Fibroblast of the conjunctiva (primary cell): ENCODE measurements around the gene NOXA1.

Source experiments
- DNase-seq: peaks from one replicate; pipeline ENCODE4 v3.0.0-alpha.2; 2010; ENCODE audit warnings: low read depth

Gene NOXA1

DNA sequence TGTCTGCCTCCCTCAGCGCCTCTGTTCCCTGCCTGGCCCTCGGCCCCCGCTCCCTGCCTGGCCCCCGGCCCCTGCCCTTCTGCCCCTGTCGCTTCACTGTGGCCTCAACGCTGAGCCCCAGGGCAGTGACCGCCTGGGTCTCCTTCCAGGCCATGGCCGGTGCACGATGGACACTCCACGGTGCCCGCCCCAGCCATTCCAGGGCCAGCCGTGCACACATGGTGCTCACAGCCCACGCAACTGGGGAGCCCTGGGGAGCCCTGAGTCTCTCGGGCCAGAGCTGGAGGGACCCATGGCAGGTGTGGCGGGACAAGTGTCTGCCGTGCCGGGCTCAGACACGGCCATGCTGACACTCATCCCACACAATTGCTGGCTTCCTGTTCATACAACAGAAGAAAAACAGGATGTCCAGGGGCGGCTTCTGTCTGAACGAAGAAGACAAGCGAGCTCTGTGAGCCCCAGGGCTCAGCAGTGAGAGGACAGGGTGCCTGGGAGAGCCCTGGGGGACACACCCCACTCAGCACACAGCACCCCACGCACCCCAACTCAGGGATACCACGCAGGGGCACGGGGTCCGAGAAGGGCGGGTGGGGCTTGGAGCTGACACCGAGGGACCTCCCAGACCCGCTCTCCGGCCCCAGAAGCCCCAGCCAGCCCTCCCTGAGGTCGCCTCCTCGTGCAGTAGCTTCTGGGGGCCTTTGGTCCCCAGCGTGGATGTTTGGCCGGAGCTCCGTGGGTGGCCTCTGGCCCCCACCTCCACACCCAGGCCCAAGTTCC lies 35.9 kb upstream of the NOXA1 start:
- DNase-seq, result no peak

DNA sequence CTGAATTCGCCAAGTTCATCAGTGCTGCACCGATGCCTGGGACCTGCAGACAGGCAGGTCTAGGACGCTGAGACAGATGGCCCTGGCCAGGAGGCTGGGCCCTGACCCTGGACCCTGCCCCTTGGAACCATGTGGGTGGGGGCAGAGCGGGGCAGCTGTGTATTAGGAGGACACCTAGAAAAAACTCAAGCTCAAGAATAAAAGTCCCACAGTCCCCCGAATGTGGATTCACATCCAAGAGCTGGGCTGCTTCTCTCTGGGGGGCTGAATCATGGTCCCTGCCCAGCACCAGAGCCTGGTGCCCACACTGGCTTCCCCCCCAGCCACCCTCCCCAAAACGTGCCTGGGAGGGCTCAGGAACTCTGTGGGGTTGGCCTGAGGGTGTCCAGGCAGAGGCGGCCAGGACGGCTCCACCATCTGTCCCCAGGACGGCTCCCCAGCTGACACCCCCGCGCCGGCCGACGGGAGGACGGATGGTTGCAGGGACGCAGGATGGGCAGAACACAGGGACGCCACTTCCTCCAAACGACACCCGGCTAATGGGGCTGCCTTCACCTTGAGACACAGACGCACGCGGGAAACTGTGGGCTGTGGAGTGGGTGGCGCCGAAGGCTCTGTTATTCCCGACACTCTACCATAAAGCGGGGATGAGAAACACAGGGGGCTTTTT lies 35.2 kb upstream of the NOXA1 start:
- no peak for DNase-seq

DNA sequence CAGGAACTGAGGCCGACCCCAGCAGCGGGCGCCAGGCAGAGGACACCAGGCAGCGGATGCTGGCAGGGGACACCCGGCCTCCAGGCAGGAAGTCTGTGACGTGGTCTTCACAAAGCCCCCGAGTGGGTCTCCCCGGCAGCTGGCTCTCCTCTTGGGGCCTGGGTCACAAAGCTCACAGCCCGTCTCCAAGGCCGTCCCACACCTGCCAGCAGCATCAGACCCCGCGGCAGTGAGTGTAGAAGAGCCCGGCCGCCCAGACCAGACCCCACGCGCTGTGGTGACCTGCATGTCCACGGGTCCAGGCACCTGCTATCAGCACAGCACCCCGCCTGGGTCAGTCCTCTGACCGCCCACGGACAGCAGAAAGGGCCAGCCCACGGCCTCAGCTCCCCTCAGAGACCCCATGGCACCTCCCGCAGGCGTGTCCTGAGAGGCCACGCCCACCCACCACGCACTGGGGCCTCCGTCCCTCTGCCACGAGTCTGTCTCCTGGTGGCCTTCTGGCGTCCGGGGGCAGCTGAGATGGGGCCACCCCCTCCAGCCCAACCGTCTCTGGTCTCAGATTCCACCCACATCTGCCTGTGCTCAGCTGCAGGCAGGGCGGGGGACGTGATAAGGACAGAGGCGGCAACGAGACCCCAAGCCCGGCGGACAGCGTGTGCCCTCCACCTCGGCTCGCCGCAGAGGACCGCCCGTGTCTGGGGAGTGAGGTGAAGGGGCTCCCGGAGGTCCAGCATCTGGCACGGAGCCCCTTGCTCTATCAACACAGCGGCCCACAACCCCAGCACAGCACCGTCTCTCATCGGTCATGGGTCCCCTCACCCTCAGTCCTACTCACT lies 34.4 kb upstream of the NOXA1 start:
- DNase-seq, result no peak

DNA sequence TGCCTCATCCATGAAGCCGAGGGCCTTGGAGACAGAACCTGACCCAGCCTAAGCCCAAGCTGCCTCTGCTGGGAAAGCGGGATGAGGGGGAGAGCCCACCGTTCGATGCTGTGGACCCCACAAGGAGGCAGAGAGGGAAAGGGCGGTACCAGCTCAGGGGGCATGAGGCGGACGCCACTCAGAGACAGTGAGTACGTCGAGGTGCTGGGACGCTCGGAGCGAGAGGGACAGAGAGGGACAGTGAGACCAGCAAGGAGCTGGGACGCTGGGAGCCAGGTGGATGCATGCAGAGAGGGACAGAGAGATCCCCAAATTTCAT lies 33.8 kb upstream of the NOXA1 start:
- no peak for DNase-seq

DNA sequence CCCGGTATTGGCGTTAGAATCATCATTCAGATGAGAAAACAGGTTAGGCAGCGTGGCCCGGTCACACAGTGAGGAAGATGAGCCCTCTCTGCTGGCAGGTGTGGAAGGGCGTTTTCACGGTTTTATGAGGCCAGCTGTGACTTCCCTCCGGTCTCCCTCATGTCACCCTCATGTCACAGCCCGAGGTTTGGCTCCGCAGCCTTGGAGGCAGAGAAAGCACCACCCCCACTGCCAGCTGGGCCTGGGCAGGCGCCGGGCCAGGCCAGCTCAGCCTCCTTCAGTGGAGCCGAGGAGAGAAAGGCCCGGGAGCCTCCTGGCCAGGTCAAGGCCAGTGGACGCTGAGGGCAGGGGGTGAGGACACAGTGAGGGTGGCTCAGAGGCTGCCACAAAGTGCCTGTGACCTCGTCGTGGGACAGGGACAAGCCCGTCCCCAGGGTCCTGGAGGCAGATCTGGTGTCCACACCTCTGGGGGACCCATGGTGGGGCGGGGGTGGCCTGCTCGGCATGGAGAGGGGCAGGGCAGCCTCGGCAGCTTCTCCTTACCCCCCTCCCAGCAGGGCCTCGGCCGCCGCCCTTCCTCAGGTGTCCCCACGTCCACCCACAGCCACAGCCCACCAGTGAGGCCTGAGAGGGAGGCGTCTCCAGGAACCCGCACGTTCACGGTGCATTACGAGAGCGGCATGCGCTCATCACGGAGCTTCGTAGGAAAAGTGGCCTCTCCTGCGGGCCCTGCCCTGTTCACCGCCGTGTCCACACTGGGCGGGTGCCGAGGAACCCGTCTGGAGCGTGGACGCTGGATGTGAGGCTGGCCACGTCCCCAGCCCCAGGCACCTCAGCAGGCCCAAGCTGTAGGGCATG lies 32.4 kb upstream of the NOXA1 start:
- no peak for DNase-seq

DNA sequence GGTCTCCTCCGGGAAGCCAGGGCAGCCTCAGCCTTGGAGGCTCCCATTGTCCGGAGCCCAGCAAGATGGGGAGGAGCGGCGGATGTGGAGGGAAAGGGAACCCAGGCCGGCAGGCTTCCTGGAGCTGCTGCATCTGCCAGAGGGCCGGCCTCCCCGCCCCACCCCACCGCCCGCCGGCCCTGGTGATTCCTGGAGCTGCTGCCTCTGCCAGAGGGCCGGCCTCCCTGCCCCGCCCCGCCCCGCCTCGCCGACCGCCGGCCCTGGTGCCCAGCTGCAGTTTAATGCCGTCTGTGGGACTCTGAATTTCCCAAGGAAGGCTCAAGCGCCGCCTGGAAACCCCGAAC lies 31.8 kb upstream of the NOXA1 start:
- DNase-seq, result no peak

DNA sequence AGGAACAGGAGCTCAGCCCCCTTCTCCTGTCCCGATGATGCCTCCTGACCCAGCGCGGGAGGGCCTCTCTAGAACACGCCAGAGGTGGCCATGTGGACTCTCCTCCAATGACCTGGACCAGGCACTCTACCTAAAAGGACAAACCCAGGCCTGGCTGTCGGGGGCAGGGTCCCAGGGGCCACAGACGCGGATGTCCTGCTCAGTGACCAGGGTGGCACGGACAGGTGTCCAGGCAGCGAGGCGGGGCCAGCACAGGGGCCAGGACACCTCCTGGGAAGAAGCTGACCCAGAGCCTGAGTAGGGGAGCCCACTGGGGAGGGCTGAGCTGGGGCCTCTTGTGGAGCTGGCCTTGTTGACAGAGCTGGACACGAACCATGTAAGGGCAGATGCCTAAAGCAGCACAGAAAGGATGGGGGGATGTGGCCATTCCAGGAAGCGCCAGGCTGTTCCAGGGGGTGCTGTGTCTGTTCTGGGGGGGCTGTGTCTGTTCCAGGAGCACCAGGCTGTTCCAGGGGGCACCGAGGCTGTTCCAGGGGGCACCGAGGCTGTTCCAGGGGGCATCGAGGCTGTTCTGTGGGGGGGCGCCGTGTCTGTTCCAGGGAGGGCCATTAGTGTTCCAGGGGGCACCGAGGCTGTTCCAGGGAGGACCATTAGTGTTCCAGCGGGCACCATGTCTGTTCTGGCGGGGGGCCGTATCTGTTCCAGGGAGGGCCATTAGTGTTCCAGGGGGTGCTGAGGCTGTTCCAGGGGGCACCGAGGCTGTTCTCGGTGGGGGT lies 30.8 kb upstream of the NOXA1 start:
- DNase-seq, result no peak

DNA sequence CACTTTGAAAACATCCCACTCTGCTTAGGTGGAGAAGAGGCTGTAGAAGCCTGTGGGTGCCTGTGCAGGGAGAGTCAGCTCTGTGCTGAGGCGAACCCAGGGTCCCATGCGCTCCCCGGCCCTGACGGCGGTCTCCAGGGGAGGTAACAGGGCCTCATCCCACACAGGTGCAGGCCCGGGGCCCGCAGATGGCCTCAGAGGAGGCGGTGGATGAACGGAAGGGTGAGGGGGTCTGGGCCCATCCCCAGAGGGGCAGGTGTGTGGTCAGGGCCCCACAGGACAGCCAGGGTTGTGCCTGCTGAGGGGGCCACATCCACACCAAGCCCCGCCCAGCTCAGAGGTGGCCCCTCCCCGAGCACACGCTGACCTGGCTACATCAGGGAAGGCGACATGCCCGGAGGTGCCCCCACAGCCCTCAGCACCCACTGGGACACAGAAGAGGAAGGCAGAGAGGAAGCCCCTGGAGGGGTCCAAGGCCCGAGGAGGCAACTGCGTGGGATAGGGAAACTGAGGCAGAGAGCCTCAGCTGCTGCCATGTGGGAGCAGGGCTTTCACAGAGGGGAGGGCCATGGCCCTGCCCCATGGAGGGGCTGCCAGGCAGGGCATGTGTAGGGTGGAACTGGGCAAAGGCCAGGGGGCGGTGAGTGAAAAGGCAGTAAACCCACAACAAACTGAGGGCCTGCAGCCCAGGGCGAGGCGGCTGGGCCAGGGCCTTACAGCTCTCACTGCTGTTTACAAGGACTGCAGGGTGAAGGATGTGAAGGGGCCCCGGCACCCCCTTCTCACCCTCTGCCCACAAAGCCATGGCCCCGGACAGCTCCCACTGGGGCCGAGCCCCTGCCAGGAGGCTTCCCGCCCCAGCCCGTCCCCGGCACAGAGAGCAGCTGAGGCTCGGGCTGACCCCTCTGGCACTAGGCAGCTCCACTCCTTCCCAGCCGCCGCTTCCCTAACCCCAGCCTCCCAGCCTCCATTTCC lies 29.7 kb upstream of the NOXA1 start:
- DNase-seq, result no peak

DNA sequence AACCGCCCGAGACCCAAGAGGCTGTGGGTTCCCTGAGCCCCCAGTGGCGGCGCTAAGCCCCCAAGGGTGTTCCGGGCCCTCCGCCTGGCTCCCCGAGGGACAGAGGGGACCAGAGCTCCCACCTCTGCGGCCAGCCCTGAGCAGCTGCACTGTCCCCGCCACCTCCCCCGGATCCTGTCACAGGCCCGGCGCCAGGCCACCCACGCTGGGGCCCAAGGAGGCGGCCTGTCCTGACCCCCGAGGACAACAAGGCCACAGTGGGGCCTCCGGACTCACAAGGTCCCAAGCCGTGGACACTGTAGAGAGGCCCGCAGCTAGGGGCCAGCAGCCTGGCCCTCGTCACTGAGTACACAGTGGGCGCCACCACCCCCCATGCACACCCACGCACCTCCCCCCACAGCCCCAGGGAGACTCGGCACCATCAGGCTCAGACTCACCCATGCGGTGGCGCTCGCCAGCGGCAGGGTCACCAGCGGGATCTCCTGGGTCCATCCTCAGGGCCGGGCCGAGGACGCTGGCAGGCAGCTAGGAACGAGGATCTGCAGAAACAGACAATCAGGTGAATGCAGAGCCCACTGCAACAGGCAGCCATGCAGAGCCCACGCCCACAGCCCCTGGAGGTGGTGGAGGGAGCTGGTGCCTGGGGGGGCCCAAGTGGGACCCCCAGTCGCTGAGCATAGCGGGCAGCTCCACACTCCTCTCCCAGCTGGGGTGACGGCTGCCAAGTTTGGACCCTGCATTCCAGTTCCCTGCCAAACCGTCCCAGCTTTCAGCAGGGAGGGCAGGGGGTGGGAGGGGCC lies 28.1 kb upstream of the NOXA1 start:
- DNase-seq, result no peak

DNA sequence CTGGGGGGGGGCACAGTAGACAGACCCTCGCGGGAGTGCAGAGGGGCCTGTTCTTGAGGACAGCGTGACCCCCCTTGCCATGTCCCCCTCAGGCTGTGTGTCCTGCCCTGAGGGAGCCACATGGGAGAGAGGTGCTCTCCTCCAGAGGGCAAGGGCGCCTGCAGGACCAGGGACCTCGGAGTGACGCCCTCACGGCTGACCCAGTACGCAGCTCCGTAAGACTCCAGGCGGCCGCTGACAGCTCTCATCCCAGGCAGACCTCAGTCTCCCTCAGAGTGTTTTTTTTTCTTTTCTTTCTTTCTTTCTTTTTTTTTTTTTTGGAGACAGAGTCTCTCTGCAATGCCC lies 27.6 kb upstream of the NOXA1 start:
- DNase-seq, result no peak

DNA sequence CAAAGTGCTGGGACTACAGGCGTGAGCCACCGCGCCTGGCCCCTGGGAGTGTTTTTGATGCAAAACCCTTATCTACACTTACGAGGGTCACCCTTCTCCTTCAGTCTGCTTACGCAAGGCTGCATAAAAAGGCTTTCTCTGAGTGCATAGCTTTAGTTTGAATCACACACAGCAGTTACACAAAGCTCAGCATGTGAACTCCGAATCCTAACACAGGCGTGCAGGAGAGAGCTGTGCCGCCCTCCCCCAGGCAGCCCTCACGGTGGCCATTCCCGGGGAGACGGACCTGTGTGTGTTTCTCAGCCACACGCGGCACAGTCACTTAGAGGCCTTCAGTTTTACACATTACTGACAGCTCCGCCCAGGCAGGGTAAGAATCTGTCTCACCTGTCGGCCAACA lies 27.0 kb upstream of the NOXA1 start:
- no peak for DNase-seq

DNA sequence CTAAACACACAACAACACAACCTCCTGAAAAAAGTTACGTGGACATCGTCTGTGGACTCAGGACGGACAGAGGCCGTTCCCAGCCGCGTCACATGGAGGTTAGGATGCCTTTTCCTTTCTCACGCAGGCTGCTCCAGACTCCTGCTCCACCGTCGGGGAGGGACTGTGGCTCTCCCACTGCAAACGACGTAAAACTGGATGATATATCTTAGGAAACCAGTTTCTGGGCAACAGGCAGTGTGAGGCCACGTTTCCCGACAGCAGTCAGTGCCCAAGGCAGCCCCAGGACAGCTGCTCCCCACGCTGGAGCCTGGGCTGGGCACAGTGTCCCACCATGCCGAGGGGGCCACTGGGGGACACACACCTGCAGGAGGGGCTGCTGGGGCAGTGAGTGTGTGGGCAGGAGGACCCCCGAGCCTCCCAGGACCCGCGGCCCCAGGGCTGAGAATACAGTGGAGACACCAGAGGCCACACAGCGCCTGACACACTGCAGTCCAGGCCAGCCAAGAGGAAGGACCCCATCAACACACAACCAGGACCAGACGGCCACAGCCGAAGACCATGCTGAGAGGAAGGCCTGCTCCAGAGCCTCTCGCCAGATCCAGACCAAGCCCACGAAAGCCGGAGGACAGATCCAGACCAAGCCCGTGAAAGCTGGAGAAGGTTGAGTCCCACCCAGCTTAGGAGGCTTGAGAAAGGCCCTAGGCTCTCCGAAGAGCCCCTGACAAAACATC lies 26.4 kb upstream of the NOXA1 start:
- DNase-seq, result no peak

DNA sequence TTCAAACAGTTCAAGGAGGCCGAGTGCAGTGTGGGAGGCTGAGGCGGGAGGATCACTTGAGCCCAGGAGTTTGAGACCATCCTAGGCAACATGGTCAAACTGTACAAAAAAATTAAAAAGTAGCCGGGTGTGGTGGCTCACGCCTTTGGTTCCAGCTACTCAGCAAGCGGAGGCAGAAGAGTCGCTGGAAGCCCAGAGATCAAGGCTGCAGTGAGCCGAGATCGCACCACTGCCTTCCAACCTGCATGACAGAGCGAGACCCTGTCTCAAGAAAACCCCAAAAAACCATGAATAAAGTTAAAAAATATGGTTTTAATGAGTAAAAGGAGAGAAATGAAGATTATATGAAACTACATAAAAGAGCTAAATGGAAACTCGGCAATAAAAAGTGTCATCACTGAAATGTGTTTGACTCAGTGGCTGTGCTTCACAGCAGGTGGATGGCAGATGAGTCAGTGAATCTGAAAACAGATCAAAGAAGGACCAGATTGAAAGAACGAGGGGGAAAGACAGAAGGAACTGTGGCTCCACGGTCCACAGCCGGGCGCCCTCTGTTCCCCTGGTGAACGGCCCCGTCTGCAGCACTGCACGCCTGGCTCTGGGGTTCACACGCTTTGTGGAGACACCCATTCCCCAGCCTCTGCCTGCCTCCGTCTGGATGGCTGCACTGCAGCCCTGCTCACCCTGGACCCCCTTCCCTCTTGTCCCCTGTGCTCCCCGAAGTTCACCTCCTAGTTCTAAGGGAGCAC lies 25.3 kb upstream of the NOXA1 start:
- no peak for DNase-seq

DNA sequence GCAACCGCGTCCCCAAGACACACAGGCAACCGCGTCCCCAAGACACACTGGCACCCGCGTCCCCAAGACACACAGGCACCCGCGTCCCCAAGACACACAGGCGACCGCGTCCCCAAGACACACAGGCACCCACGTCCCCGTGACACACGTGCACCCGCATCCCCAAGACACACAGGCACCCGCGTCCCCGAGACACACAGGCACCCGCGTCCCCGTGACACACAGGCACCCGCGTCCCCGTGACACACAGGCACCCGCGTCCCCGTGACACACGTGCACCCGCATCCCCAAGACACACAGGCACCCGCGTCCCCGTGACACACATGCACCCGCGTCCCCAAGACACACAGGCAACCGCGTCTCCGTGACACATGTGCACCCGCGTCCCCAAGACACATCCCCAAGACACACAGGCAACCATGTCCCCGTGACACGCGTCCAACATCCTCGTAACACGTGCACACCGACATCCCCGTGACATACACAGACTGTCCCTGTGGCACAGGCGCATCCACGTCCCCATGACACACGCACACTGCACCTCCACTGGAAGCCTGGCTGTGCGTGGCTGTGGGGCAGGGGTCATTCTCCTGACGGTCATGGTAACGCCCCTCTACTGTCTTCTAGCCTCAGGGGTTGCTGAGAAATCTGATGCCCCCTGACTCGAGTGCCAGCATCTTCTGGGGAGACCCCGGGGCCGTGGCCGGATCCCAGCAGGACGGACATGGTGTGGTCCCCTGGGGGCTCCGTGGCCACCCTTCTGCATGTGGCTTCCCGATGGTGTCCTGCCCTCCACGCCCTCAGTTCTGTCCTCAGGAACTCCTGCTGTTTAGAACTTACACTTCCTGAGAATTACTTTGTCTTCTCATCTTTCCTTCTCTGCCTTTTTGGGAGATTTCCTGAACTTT lies 24.4 kb upstream of the NOXA1 start:
- no peak for DNase-seq

DNA sequence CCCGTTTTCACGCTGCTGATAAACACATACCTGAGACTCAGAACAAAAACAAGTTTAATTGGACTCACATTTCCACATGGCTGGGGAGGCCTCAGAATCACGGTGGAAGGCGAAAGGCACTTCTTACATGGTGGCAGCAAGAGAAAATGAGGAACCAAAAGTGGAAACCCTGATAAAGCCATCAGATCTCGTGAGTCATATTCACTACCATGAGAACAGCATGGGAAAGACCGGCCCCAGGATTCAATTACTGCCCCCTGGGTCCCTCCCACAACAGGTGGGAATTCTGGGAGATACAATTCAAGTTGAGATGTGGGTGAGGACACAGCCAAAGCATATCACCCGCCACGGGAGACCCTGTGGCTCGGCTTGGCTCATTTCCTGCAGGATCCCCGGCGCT lies 20.4 kb upstream of the NOXA1 start:
- no peak for DNase-seq

DNA sequence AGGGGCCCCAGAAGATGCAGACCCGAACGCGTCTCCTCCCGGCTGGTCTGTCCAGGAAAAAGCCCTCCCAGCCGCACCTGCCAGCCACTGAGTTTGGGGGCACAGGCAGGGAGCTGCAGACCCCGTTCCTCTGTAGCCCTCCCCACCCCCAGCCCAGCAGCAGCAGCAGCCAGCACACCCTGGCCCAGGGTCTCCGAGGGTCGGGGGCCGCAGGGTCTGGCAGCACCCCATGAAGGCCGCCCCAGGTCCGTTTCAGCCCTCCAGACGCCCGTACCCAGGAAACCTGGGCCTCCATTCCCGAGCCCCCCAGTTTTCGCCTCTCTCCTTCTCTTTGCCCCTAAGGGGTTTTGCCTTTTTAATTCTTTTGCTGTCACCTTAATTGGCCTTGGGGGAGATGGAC lies 19.9 kb upstream of the NOXA1 start:
- no peak for DNase-seq

DNA sequence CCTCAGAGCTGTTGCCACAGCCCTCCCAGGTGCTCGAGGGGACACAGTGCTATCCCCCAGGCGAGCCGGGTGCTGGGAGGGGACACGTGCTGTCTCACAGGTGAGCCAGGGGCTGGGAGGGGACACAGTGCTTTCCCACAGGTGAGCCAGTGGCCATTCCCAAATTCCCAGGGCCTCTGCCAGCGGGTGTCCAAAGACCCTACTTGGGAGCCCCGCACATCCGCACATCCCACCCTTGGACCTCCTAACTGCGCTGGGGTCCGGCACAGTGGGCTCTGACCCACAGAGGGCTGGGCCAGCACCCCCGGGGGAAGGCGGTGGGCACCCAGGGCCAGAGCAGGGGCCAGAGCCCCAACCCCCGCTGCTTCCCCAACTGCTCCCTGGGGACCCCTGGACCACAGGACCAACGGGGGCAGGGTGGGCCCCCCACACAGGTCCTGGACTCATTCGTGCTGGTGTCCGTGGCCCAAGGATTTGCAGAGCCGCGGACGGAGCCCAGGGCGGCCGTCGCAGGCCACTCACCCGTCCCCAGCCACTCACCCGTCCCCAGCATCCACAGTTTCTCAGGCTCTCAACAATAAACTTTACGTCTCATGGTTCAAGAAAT lies 18.1 kb upstream of the NOXA1 start:
- DNase-seq, result no peak
